GM10248 (cell line): Measurements from ENCODE around the gene TCF7L1.

Source experiments
- CTCF ChIA-PET: fragments of 300-600 bp; sonication (Branson Sonifier 250); formaldehyde crosslinking; extraction: SDS; loops from one replicate; lab custom pipeline; 2021; ENCODE audit warnings: antibody characterized with exemption; lab: Yijun Ruan, JAX
- POLR2A ChIA-PET: fragments of 350-650 bp; sonication (Branson Sonifier 250); formaldehyde crosslinking; extraction: SDS; loops from one replicate; lab custom pipeline; 2020; ENCODE audit warnings: antibody characterized with exemption; lab: Yijun Ruan, JAX
- DNase-seq: peaks from one replicate; pipeline ENCODE4 v3.0.0; 2012; ENCODE audit errors: extremely low spot score
- TF ChIP-seq, protein P1 (sequence below): IDR thresholded peaks from 2 replicates; pipeline ENCODE4 v1.5.1; 2012; ENCODE audit warnings: mild to moderate bottlenecking, low read depth; ENCODE audit errors: extremely low read depth, missing control alignments, control extremely low read depth

The TCF7L1 gene

DNA sequence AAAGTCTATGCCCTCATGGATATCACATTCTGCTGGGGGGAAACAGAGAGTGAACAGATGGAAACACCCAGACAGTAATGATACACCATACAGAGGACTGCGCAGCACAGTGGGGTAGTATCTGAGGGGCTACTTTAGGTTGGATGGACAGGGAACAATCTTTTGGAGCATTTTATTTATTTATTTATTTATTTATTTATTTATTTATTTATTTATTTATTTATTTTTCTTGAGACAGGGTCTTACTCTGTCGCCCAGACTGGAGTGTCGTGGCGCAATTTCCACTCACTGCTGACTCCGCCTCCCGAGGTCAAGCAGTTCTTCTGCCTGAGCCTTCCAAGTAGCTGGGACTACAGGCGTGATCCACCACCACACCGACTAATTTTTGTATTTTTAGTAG is 105.4 kb downstream of the TCF7L1 start:
- DNase-seq, result no peak
- TF ChIP-seq, protein P1, sequence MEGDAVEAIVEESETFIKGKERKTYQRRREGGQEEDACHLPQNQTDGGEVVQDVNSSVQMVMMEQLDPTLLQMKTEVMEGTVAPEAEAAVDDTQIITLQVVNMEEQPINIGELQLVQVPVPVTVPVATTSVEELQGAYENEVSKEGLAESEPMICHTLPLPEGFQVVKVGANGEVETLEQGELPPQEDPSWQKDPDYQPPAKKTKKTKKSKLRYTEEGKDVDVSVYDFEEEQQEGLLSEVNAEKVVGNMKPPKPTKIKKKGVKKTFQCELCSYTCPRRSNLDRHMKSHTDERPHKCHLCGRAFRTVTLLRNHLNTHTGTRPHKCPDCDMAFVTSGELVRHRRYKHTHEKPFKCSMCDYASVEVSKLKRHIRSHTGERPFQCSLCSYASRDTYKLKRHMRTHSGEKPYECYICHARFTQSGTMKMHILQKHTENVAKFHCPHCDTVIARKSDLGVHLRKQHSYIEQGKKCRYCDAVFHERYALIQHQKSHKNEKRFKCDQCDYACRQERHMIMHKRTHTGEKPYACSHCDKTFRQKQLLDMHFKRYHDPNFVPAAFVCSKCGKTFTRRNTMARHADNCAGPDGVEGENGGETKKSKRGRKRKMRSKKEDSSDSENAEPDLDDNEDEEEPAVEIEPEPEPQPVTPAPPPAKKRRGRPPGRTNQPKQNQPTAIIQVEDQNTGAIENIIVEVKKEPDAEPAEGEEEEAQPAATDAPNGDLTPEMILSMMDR, result no peak
- CTCF ChIA-PET, result no interaction called here
- POLR2A ChIA-PET, result no interaction called here

DNA sequence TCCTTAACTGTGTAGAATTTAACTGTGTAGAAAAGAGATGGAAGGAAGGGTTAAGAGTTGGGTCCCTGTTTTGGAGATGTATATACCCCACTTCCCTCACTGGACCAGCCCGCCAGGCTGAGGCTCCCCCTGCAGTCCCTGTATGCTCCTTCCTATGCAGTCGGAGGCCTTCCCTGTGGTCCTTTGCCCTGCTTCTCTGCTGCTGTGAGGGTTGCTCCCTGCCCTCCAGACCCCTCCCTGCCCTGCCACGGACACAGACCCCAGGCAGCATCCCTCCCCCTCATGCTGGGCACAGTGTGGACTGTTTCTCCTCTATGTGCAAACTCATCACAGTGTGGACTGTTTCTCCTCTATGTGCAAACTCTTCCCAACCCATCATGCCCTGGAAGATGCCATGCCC is 105.9 kb downstream of the TCF7L1 start:
- no peak for DNase-seq
- POLR2A ChIA-PET, result no interaction called here
- CTCF ChIA-PET, result no interaction called here
- TF ChIP-seq, protein P1, result no peak

GRCh38 chr2:85240055-85240454 is 106.9 kb downstream of the TCF7L1 start:
- POLR2A ChIA-PET, result no interaction called here
- TF ChIP-seq, protein P1, result no peak
- no peak for DNase-seq
- CTCF ChIA-PET, result no interaction called here

GRCh38 chr2:85242321-85242720 is 109.1 kb downstream of the TCF7L1 start:
- CTCF ChIA-PET, result no interaction called here
- no peak for DNase-seq
- POLR2A ChIA-PET, result no interaction called here
- TF ChIP-seq, protein P1, result no peak

DNA sequence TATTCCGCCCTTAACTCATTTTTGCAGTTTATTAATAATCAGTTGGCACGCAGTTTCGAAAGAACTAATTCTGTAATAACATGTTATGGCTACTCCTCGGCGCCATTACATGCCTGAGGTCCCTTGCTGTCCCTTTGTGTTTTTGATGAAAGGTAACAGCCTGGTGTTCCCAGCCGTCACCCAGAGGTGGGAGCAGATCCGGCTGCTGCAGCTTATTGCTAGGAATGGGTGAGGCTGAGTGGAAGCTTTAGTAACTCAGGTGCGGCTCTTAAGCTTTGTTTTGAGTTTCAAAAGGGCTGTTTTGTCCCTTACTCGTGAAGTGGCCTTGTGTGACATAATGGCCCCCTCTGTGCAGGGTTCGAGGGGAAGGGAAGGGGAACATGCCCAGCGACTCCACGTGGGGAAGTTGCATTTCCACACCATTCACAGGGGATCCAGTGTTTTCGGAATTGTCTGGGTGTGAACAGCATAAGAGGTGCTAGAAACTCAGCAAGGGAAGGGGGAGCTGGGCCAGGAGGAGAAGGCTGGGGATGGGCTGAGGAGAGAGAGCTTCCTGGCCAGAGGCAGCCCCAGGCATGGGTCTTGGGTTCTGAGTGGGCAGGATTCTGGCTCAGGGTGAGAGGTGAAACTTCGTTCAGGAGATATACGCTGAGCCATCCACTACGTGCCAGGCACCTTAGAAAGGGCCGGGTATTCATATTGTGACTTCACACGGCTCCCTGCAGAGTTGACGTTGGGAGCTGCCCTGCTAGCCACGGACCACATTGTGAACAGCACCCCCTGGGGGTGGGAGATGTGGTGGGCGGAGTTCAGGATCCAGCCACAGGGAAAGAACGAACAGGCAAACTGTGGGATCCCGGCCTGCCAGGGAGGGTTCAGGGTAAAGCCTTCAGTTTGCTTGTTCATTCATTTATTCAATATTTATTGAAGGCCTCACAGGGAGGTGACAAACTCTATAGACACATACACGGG is 110.2 kb downstream of the TCF7L1 start:
- DNase-seq, result no peak
- TF ChIP-seq, protein P1, result no peak
- ChIA-PET POLR2A (no interaction called here), CTCF (interaction anchor here (0.8 to 1.1 kb wide), 2 partner anchors 14 to 17 kb away, joined by 3 read pairs; no protein-coding TSS in a partner anchor)

DNA sequence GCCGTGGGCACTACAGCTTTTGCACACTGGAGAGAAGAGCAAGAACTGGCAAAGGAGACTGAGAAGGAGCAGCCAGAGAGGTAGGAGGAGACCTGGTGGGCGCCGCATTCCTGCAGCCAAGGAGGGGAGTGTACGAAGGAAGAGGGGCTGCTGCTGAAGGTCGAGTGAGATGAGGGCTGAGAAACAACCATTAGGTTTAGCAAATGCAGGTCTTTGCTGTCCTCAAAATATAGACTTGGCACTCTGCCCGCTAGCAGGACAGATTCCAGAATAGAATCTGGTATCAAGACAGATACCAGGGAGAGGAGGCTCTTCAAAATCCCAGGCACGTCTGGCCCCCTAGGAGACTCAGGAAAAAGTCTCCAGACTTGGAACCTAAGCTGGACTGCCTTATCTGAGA is 111.6 kb downstream of the TCF7L1 start:
- ChIA-PET POLR2A (no interaction called here), CTCF (interaction anchor here (0.8 kb wide), 1 partner anchor 19 kb away, joined by 3 read pairs; no protein-coding TSS in a partner anchor)
- TF ChIP-seq, protein P1, result no peak
- DNase-seq, result no peak
